ENCODE data around the gene SERPINA12.

The SERPINA12 gene, protein sequence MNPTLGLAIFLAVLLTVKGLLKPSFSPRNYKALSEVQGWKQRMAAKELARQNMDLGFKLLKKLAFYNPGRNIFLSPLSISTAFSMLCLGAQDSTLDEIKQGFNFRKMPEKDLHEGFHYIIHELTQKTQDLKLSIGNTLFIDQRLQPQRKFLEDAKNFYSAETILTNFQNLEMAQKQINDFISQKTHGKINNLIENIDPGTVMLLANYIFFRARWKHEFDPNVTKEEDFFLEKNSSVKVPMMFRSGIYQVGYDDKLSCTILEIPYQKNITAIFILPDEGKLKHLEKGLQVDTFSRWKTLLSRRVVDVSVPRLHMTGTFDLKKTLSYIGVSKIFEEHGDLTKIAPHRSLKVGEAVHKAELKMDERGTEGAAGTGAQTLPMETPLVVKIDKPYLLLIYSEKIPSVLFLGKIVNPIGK

GRCh38 chr14:94509356-94509755 lies at the start of gene SERPINA12:
Gene SERPINA12, minus strand, starts transcription at chr14:94509469. Its CDS starts 11,072 bp downstream, at chr14:94498397.
- Histone ChIP-seq H3K27ac (ENCODE audit: low read depth, low read length, poor library complexity, severe bottlenecking) (no peak within 1 kb of the TSS), H4K20me1 (ENCODE audit: insufficient read depth, low read length) (no peaks in the 10 kb centered on the region), H2AFZ (ENCODE audit: low read length) (no peak within 1 kb of the TSS), H3K79me2 (ENCODE audit: insufficient read depth, low read length) (no peaks in the 10 kb centered on the region), H3K4me2 (ENCODE audit: low read length) (no peak within 1 kb of the TSS), H3K4me1 (ENCODE audit: insufficient read depth, low read length, severe bottlenecking) (no peaks in the 10 kb centered on the region), H3K9me2 (ENCODE audit: low read depth, low read length) (no peaks in the 10 kb centered on the region), H3K9ac (ENCODE audit: low read length) (no peak within 1 kb of the TSS), H3K27me3 (ENCODE audit: insufficient read depth, low read length) (no peaks in the 10 kb centered on the region), H3F3A (ENCODE audit: insufficient read depth, low read length) (no peaks in the 10 kb centered on the region), H3K36me3 (ENCODE audit: insufficient read depth, low read length) (no peaks in the 10 kb centered on the region), H3K9me3 (ENCODE audit: low read length) (no peaks in the 10 kb centered on the region), H3K4me3 (ENCODE audit: low read depth, low read length, poor library complexity, severe bottlenecking) (no peak within 1 kb of the TSS)
- TF ChIP-seq, protein P1, sequence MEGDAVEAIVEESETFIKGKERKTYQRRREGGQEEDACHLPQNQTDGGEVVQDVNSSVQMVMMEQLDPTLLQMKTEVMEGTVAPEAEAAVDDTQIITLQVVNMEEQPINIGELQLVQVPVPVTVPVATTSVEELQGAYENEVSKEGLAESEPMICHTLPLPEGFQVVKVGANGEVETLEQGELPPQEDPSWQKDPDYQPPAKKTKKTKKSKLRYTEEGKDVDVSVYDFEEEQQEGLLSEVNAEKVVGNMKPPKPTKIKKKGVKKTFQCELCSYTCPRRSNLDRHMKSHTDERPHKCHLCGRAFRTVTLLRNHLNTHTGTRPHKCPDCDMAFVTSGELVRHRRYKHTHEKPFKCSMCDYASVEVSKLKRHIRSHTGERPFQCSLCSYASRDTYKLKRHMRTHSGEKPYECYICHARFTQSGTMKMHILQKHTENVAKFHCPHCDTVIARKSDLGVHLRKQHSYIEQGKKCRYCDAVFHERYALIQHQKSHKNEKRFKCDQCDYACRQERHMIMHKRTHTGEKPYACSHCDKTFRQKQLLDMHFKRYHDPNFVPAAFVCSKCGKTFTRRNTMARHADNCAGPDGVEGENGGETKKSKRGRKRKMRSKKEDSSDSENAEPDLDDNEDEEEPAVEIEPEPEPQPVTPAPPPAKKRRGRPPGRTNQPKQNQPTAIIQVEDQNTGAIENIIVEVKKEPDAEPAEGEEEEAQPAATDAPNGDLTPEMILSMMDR (IDR thresholded peaks at IDR 0.05; ENCODE audit: low read length), result no peak
- TF ChIP-seq EZH2 (IDR thresholded peaks at IDR 0.05; ENCODE audit: borderline replicate concordance, low read length), result no peak

DNA sequence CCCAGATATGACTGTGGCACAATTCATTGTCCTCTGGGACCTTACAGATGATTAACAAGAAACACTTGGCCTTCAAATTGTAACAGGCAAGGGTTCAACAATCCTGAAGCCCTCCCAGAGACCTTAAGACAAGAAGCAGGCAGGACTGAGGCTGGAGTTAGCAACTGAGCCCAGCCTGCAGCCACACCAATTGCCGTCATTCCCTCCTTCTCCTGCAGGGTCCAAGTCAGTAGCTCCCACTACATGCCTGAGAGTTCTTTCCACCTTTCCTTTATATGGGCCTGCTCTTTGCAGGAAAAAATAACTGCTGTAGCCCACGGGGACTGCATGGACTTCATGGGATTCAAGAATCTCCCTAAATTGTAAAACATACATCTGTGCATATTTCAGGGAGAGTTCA lies 49.6 kb upstream of the SERPINA12 start:
- Histone ChIP-seq H3K27ac (ENCODE audit: low read depth, low read length, poor library complexity, severe bottlenecking) (no peak overlapping the region), H3K4me1 (ENCODE audit: insufficient read depth, low read length, severe bottlenecking) (no peaks in the 10 kb centered on the region), H3F3A (ENCODE audit: insufficient read depth, low read length) (no peaks in the 10 kb centered on the region), H3K4me3 (ENCODE audit: low read depth, low read length, poor library complexity, severe bottlenecking) (no peak overlapping the region), H3K9me2 (ENCODE audit: low read depth, low read length) (no peaks in the 10 kb centered on the region), H3K36me3 (ENCODE audit: insufficient read depth, low read length) (no peaks in the 10 kb centered on the region), H3K9ac (ENCODE audit: low read length) (no peak overlapping the region), H4K20me1 (ENCODE audit: insufficient read depth, low read length) (no peaks in the 10 kb centered on the region), H3K27me3 (ENCODE audit: insufficient read depth, low read length) (no peaks in the 10 kb centered on the region), H2AFZ (ENCODE audit: low read length) (no peak overlapping the region), H3K9me3 (ENCODE audit: low read length) (no peaks in the 10 kb centered on the region), H3K4me2 (ENCODE audit: low read length) (no peak overlapping the region), H3K79me2 (ENCODE audit: insufficient read depth, low read length) (no peaks in the 10 kb centered on the region)
- TF ChIP-seq EZH2 (IDR thresholded peaks at IDR 0.05; ENCODE audit: borderline replicate concordance, low read length), result no peak
- TF ChIP-seq, protein P1 (IDR thresholded peaks at IDR 0.05; ENCODE audit: low read length), result no peak

GRCh38 chr14:94557327-94557726 lies 48.1 kb upstream of the SERPINA12 start:
- Histone ChIP-seq H3K79me2 (ENCODE audit: insufficient read depth, low read length) (no peaks in the 10 kb centered on the region), H3K4me2 (ENCODE audit: low read length) (no peak overlapping the region), H3K4me1 (ENCODE audit: insufficient read depth, low read length, severe bottlenecking) (no peaks in the 10 kb centered on the region), H3K27me3 (ENCODE audit: insufficient read depth, low read length) (no peaks in the 10 kb centered on the region), H4K20me1 (ENCODE audit: insufficient read depth, low read length) (no peaks in the 10 kb centered on the region), H3K9ac (ENCODE audit: low read length) (no peak overlapping the region), H3K4me3 (ENCODE audit: low read depth, low read length, poor library complexity, severe bottlenecking) (no peak overlapping the region), H3K9me2 (ENCODE audit: low read depth, low read length) (no peaks in the 10 kb centered on the region), H3K27ac (ENCODE audit: low read depth, low read length, poor library complexity, severe bottlenecking) (no peak overlapping the region), H2AFZ (ENCODE audit: low read length) (no peak overlapping the region), H3K36me3 (ENCODE audit: insufficient read depth, low read length) (no peaks in the 10 kb centered on the region), H3F3A (ENCODE audit: insufficient read depth, low read length) (no peaks in the 10 kb centered on the region), H3K9me3 (ENCODE audit: low read length) (no peaks in the 10 kb centered on the region)
- TF ChIP-seq, protein P1 (IDR thresholded peaks at IDR 0.05; ENCODE audit: low read length), result no peak
- no peak for TF ChIP-seq EZH2 (IDR thresholded peaks at IDR 0.05; ENCODE audit: borderline replicate concordance, low read length)
